ENCODE results near the gene WDFY3. TPM values are rescaled to one million over a fixed set of nuclear protein-coding genes. Genes with fewer than 3 reads are reported as not detected.

The WDFY3 gene
- total and polyA plus RNA-seq, 2 of the 4 experiments (the other 2 are of a cell fraction): 12.5 to 58.1 TPM

DNA sequence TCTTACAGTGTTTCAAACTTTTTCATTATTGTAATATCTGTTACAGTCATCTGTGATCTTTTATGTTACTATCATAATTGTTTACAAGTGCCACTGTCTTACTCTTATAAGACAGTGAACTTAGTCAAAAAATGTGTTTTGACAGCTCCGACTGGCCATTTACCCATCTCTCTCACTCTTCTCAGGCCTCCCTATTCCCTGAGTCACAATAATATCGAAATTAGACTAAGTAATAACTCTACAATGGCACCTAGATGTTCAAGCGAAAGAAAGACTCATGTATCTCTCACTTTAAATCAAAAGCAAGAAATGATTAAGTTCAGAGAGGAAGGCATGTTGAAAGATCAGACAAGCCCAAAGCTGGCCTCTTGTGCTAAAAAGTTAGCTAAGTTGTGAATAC, 199.3 kb downstream of the WDFY3 start:
- no peak overlapping the region for H3K14ac ChIP-seq (replicated peaks; ENCODE audit: low read depth, low read length)
- H3K56ac ChIP-seq (ENCODE audit: extremely low read depth, insufficient read depth, low read length): no peak overlapping the region
- no peak overlapping the region for H2AFZ ChIP-seq (replicated peaks; ENCODE audit: low read length, poor library complexity)
- H3K23ac ChIP-seq (ENCODE audit: low read depth, low read length): no peak overlapping the region
- TF ChIP-seq USF2 (IDR thresholded peaks at IDR 0.05; ENCODE audit: low read depth, low read length): no peak
- TF ChIP-seq RCOR1 (IDR thresholded peaks at IDR 0.05; ENCODE audit: insufficient replicate concordance, low read length): no peak
- no peak for TF ChIP-seq CEBPB (IDR thresholded peaks at IDR 0.05; ENCODE audit: low read depth, low read length)
- no peak for TF ChIP-seq ELK1 (IDR thresholded peaks at IDR 0.05; ENCODE audit: borderline replicate concordance, low read depth, low read length)
- no peak for TF ChIP-seq RAD21 (IDR thresholded peaks at IDR 0.05; ENCODE audit: low read length)
- TF ChIP-seq CHD1 (IDR thresholded peaks at IDR 0.05; ENCODE audit: low read depth, low read length): no peak
- TF ChIP-seq BHLHE40 (IDR thresholded peaks at IDR 0.05; ENCODE audit: low read depth, low read length): no peak
- TF ChIP-seq FOS (IDR thresholded peaks at IDR 0.05; ENCODE audit: low read depth, low read length): no peak
- no peak for TF ChIP-seq MAFK (IDR thresholded peaks at IDR 0.05; ENCODE audit: low read depth, low read length)
- no peak for TF ChIP-seq CTCF (conservative IDR thresholded peaks at IDR 0.05; ENCODE audit: low read depth, low read length)
- no peak for TF ChIP-seq MAZ (IDR thresholded peaks at IDR 0.05; ENCODE audit: borderline replicate concordance, low read depth, low read length)
- TF ChIP-seq NFE2L2 (IDR thresholded peaks at IDR 0.05; ENCODE audit: low read depth, low read length): no peak
- no peak for TF ChIP-seq MXI1 (IDR thresholded peaks at IDR 0.05; ENCODE audit: borderline replicate concordance, low read depth, low read length)
- no peak for TF ChIP-seq SMC3 (IDR thresholded peaks at IDR 0.05; ENCODE audit: low read depth, low read length)
- no peak for TF ChIP-seq POLR2A (IDR thresholded peaks at IDR 0.05; ENCODE audit: low read depth, low read length)
- no peak for TF ChIP-seq RFX5 (IDR thresholded peaks at IDR 0.05; ENCODE audit: low read depth, low read length)
- H3K27me3 ChIP-seq (ENCODE audit: control insufficient read depth, insufficient read depth, low read length): no peaks in the 10 kb centered on the region
- H3K9me1 ChIP-seq (ENCODE audit: insufficient read depth, low read length): 0 out of 2 replicates have a peak, but pooled peaks cover 3% of the 10 kb centered on the region
- no peak overlapping the region for H2BK5ac ChIP-seq (ENCODE audit: low read depth, low read length, poor library complexity, severe bottlenecking)
- no TSS peak for BruUV-seq (replicated peaks)
- no peak overlapping the region for H2BK20ac ChIP-seq (ENCODE audit: low read depth, low read length)
- H4K5ac ChIP-seq (ENCODE audit: low read depth, low read length): no peak overlapping the region
- DNase-seq: no peak
- H2AK5ac ChIP-seq (ENCODE audit: low read depth, low read length): no peak overlapping the region
- 100% methylated on average over 1 of the region's 3 CpGs; no CpG with 5 or more reads in 1 of the 2 experiments for whole genome bisulfite sequencing, 2 experiments (ENCODE audit: extremely low coverage in 2 of 2, insufficient read length in 1 of 2)
- no peak overlapping the region for H3K4me2 ChIP-seq (ENCODE audit: low read depth, low read length)
- intact Hi-C loops (cut with micrococcal nuclease): no loop called here
- H3K36me3 ChIP-seq (ENCODE audit: control insufficient read depth, insufficient read depth, low read length): peaks cover 12% of the 10 kb centered on the region
- H2BK15ac ChIP-seq (ENCODE audit: low read depth, low read length): no peak overlapping the region
- no peak overlapping the region for H3K9ac ChIP-seq (ENCODE audit: low read depth, low read length)
- H2BK120ac ChIP-seq (ENCODE audit: low read depth, low read length): no peak overlapping the region
- H4K91ac ChIP-seq (ENCODE audit: insufficient read depth, low read depth, low read length): no peak overlapping the region
- H4K8ac ChIP-seq (ENCODE audit: low read depth in 2 of 2, low read length in 2 of 2): no peak overlapping the region
- no peak overlapping the region for H2AK9ac ChIP-seq (replicated peaks; ENCODE audit: low read depth, low read length, poor library complexity)
- no peaks in the 10 kb centered on the region for H3K9me3 ChIP-seq (ENCODE audit: control insufficient read depth, insufficient read depth, low read length)
- no peak overlapping the region for H3K4me3 ChIP-seq (ENCODE audit: insufficient read depth, low read depth, low read length)
- no peak overlapping the region for H3K4ac ChIP-seq (ENCODE audit: low read depth, low read length)
- in situ Hi-C loops (cut with MboI; ENCODE audit: low sequenced_read_pairs): no loop called here
- ChIA-PET POLR2A (ENCODE audit: unreplicated experiment) (no interaction called here), CTCF (interaction anchor here (0.7 to 1.2 kb wide), 2 partner anchors 17 to 219 kb away, joined by 4 read pairs; no protein-coding TSS in a partner anchor)
- H3K18ac ChIP-seq (ENCODE audit: low read depth, low read length): no peak overlapping the region
- dilution Hi-C loops (cut with HindIII; ENCODE audit: low sequenced_read_pairs, unreplicated experiment): no loop called here
- H3K79me1 ChIP-seq (ENCODE audit: low read depth in 1 of 2, low read length in 2 of 2): 0 out of 4 replicates have a peak, but pooled peaks cover 0 to 5% of the 10 kb centered on the region in 2 experiments
- no peak overlapping the region for H3K27ac ChIP-seq (ENCODE audit: insufficient read depth, low read length)
- ATAC-seq (ENCODE audit: low read depth): no peak
- no peaks in the 10 kb centered on the region for H4K20me1 ChIP-seq (ENCODE audit: insufficient read depth, low read length)
- H3K4me1 ChIP-seq (ENCODE audit: control insufficient read depth, insufficient read depth, low read length): no peaks in the 10 kb centered on the region
